HepG2 (cell line): Measurements from ENCODE around the gene ELP2. TPM values are rescaled to one million over a fixed set of nuclear protein-coding genes. Genes with fewer than 3 reads are reported as not detected.

Source experiments
- AGO2 ChIP-seq: fragments of 200-400 bp; formaldehyde crosslinking; optimal IDR thresholded peaks from 2 replicates; pipeline ENCODE3; 2017; ENCODE audit warnings: mild to moderate bottlenecking, low read depth, low read length, moderate library complexity
- ASH2L ChIP-seq: fragments of 300-600, 200-600 bp; sonication (generic); IDR thresholded peaks from 2 replicates; pipeline ENCODE4 v1.7.0; 2017; ENCODE audit warnings: low read depth, mild to moderate bottlenecking, moderate library complexity, mixed read lengths, low read length; ENCODE audit not compliant: insufficient read length
- ATF1 ChIP-seq: IDR thresholded peaks from 2 replicates; pipeline ENCODE4 v1.6.1; 2016; ENCODE audit warnings: mild to moderate bottlenecking, control low read depth
- EEA1 ChIP-seq: sonication (generic); formaldehyde crosslinking; IDR thresholded peaks from 2 replicates; pipeline ENCODE4 v1.5.1; 2020; ENCODE audit warnings: mild to moderate bottlenecking, missing genetic modification reagents, borderline replicate concordance
- GTF3A ChIP-seq: sonication (generic); formaldehyde crosslinking; conservative IDR thresholded peaks from 2 replicates; pipeline ENCODE4 v1.4.0; 2020; ENCODE audit warnings: mild to moderate bottlenecking, missing genetic modification reagents
- HNF1B ChIP-seq: sonication (generic); formaldehyde crosslinking; IDR thresholded peaks from 2 replicates; pipeline ENCODE4 v1.5.1; 2020; ENCODE audit warnings: mild to moderate bottlenecking, moderate library complexity, missing genetic modification reagents
- NCOA5 ChIP-seq: sonication (generic); formaldehyde crosslinking; IDR thresholded peaks from 2 replicates; pipeline ENCODE4 v1.4.0; 2020; ENCODE audit warnings: missing genetic modification reagents
- TARDBP ChIP-seq: sonication (generic); formaldehyde crosslinking; IDR thresholded peaks from 2 replicates; pipeline ENCODE4 v1.8.0; 2022; ENCODE audit warnings: mild to moderate bottlenecking, missing genetic modification reagents
- TOPORS ChIP-seq: sonication (generic); formaldehyde crosslinking; IDR thresholded peaks from 2 replicates; pipeline ENCODE4 v1.8.0; 2023; ENCODE audit warnings: mild to moderate bottlenecking, missing genetic modification reagents
- XRCC5 ChIP-seq: fragments of 200-400 bp; formaldehyde crosslinking; optimal IDR thresholded peaks from 2 replicates; pipeline ENCODE3; 2017; ENCODE audit warnings: mild to moderate bottlenecking, low read length
- ZNF329 ChIP-seq: sonication (generic); formaldehyde crosslinking; IDR thresholded peaks from 2 replicates; pipeline ENCODE4 v1.9.0; 2021; ENCODE audit warnings: low read depth, mild to moderate bottlenecking, missing genetic modification reagents
- ZNF446 ChIP-seq: sonication (generic); formaldehyde crosslinking; IDR thresholded peaks from 2 replicates; pipeline ENCODE4 v1.5.0; 2020; ENCODE audit warnings: mild to moderate bottlenecking, missing genetic modification reagents
- ZNF460 ChIP-seq: sonication (generic); formaldehyde crosslinking; IDR thresholded peaks from 2 replicates; pipeline ENCODE4 v1.5.1; 2020; ENCODE audit warnings: missing genetic modification reagents, mild to moderate bottlenecking, borderline replicate concordance
- ZNF562 ChIP-seq: sonication (generic); formaldehyde crosslinking; IDR thresholded peaks from 2 replicates; pipeline ENCODE4 v1.8.0; 2022; ENCODE audit warnings: missing genetic modification reagents, borderline replicate concordance
- ZNF572 ChIP-seq: sonication (generic); formaldehyde crosslinking; IDR thresholded peaks from 2 replicates; pipeline ENCODE4 v1.5.1; 2020; ENCODE audit warnings: mild to moderate bottlenecking, missing genetic modification reagents
- ZNF709 ChIP-seq: sonication (generic); formaldehyde crosslinking; IDR thresholded peaks from 2 replicates; pipeline ENCODE4 v1.5.0; 2020; ENCODE audit warnings: mild to moderate bottlenecking, missing genetic modification reagents
- ZSCAN29 ChIP-seq: sonication (generic); formaldehyde crosslinking; conservative IDR thresholded peaks from 2 replicates; pipeline ENCODE4 v1.4.0; 2020; ENCODE audit warnings: mild to moderate bottlenecking, missing genetic modification reagents
- polyA plus RNA-seq, 8 experiments: library from polyadenylated mRNA; depleted of rRNA in 3 of 8; stranded (reverse) in 7 of 8; unstranded in 1 of 8; fragments of >200 nt; fragmentation: Illumina TruSeq in 4 of 8; extraction: Trizol in 4 of 8; gene quantifications; 2 replicates each; pipeline versions ENCODE4 v1.2.1 to v1.2.3, GENCODE V29; 2011 to 2016; ENCODE audit warnings: low read depth in 4 of 8, missing spikeins in 1 of 8, mixed read lengths in 1 of 8; ENCODE audit not compliant: insufficient read depth in 1 of 8
- total RNA-seq, 5 experiments: library from RNA; depleted of rRNA; stranded (reverse); fragments of >200 nt; fragmentation: Illumina TruSeq; extraction: Trizol; gene quantifications; 2 replicates each; pipeline ENCODE4 v1.2.3, GENCODE V29; 2016; ENCODE audit warnings: low read depth in 1 of 5
- TF ChIP-seq, protein P1 (sequence below): sonication (generic); formaldehyde crosslinking; IDR thresholded peaks from 2 replicates; pipeline ENCODE4 v1.5.0; 2020; ENCODE audit warnings: missing genetic modification reagents
- TF ChIP-seq, protein P2 (sequence below): sonication (generic); formaldehyde crosslinking; IDR thresholded peaks from 2 replicates; pipeline ENCODE4 v1.8.0; 2022; ENCODE audit warnings: mild to moderate bottlenecking, missing genetic modification reagents, moderate library complexity
- TF ChIP-seq, protein P3 (sequence below): sonication (generic); formaldehyde crosslinking; IDR thresholded peaks from 2 replicates; pipeline ENCODE4 v1.8.0; 2022; ENCODE audit warnings: mild to moderate bottlenecking, missing genetic modification reagents; ENCODE audit not compliant: insufficient replicate concordance

The ELP2 gene
- total and polyA plus RNA-seq, 2 of the 13 experiments (the other 11 are each of a cell fraction or from before 2014, with no cell fraction given): 98.7 to 100 TPM

DNA sequence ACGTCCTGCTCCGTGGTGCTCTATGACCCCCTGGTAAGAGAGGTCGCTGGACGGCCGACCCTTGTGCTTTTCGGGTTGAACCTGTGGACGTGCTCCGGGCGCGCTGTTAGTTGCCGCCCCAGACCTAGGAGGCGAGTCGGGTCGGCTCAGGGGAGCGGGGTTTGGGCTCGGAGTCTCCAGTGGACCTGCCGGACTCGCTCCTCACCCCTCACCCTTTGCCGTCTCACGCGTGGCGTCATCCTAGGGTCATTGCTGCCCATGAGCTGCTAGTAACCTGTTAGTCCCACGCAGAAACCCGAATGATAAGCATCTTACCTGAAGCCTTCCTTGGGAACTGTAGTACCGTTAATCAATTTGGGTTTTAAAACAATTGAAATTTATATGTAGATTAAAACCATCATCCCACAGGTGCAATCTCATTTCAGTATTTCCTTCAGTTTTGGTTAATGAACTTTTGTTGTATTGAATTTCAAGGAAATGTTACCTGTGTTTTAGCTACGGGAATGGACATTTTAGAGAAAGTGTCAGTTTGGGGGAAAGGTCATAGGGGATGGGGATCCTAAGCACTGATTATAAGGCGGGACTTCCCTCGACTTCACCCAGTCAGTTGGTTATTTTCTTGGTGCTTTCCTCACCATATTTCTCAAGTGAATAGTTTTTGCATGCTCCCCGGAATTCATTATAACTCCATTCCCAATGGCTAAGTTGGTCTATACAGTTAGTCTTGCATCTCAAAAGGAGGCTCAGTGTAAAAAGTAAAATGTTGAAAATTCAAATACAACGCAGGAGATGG is 536 bp downstream of the ELP2 start (continued):
- TF ChIP-seq TARDBP (CRISPR knock-in tag): peak; percentile 71
- TF ChIP-seq TOPORS (CRISPR knock-in tag): 0 out of 2 replicates have a peak, but pooled peaks have one; percentile 38
- TF ChIP-seq XRCC5: no peak
- no peak for TF ChIP-seq HNF1B (CRISPR knock-in tag)
- TF ChIP-seq, protein P1, sequence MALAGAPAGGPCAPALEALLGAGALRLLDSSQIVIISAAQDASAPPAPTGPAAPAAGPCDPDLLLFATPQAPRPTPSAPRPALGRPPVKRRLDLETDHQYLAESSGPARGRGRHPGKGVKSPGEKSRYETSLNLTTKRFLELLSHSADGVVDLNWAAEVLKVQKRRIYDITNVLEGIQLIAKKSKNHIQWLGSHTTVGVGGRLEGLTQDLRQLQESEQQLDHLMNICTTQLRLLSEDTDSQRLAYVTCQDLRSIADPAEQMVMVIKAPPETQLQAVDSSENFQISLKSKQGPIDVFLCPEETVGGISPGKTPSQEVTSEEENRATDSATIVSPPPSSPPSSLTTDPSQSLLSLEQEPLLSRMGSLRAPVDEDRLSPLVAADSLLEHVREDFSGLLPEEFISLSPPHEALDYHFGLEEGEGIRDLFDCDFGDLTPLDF (CRISPR knock-in tag): no peak
- TF ChIP-seq GTF3A (CRISPR knock-in tag): no peak
- TF ChIP-seq ASH2L: peak; percentile 36
- TF ChIP-seq NCOA5 (CRISPR knock-in tag): no peak
- TF ChIP-seq ZNF460 (CRISPR knock-in tag): 0 out of 2 replicates have a peak, but pooled peaks have one; percentile 3
- TF ChIP-seq ATF1: peak; percentile 3; the same call in 1 of the 2 replicates
- TF ChIP-seq, protein P2, sequence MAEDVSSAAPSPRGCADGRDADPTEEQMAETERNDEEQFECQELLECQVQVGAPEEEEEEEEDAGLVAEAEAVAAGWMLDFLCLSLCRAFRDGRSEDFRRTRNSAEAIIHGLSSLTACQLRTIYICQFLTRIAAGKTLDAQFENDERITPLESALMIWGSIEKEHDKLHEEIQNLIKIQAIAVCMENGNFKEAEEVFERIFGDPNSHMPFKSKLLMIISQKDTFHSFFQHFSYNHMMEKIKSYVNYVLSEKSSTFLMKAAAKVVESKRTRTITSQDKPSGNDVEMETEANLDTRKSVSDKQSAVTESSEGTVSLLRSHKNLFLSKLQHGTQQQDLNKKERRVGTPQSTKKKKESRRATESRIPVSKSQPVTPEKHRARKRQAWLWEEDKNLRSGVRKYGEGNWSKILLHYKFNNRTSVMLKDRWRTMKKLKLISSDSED: no peak
- TF ChIP-seq EEA1 (CRISPR knock-in tag): no peak
- TF ChIP-seq ZNF329 (CRISPR knock-in tag): no peak
- TF ChIP-seq ZNF562: no peak
- TF ChIP-seq, protein P3, sequence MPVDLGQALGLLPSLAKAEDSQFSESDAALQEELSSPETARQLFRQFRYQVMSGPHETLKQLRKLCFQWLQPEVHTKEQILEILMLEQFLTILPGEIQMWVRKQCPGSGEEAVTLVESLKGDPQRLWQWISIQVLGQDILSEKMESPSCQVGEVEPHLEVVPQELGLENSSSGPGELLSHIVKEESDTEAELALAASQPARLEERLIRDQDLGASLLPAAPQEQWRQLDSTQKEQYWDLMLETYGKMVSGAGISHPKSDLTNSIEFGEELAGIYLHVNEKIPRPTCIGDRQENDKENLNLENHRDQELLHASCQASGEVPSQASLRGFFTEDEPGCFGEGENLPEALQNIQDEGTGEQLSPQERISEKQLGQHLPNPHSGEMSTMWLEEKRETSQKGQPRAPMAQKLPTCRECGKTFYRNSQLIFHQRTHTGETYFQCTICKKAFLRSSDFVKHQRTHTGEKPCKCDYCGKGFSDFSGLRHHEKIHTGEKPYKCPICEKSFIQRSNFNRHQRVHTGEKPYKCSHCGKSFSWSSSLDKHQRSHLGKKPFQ (CRISPR knock-in tag): no peak
- TF ChIP-seq ZNF446 (CRISPR knock-in tag): no peak
- TF ChIP-seq AGO2: peak; percentile 38
- no peak for TF ChIP-seq ZNF572
- no peak for TF ChIP-seq ZNF709 (CRISPR knock-in tag)
- no peak for TF ChIP-seq ZSCAN29 (CRISPR knock-in tag)
